Chondrocyte (in vitro differentiated cells): ENCODE data around the gene RIGI. TPM values are rescaled to one million over a fixed set of nuclear protein-coding genes. Genes with fewer than 3 reads are reported as not detected.

Experiments
- DNase-seq: peaks from one replicate; pipeline ENCODE4 v3.0.0; 2021; ENCODE audit warnings: mixed read lengths, low spot score
- H3K27ac Mint-ChIP-seq: one replicate; pipeline ENCODE4 v1.8.0; 2021; ENCODE audit warnings: mild to moderate bottlenecking, moderate library complexity, mixed read lengths; ENCODE audit not compliant: unreplicated experiment
- H3K27me3 Mint-ChIP-seq: 2 replicates; pipeline ENCODE4 v1.8.0; 2021; ENCODE audit warnings: low read depth, mixed read lengths
- H3K36me3 Mint-ChIP-seq: 2 replicates; pipeline ENCODE4 v1.8.0; 2021; ENCODE audit warnings: low read depth, mixed read lengths
- H3K4me1 Mint-ChIP-seq: 2 replicates; pipeline ENCODE4 v1.8.0; 2021; ENCODE audit warnings: low read depth, mild to moderate bottlenecking, mixed read lengths
- H3K4me3 Mint-ChIP-seq: one replicate; pipeline ENCODE4 v1.8.0; 2021; ENCODE audit warnings: mild to moderate bottlenecking, moderate library complexity, mixed read lengths; ENCODE audit not compliant: unreplicated experiment
- H3K9me3 Mint-ChIP-seq: 2 replicates; pipeline ENCODE4 v1.8.0; 2021; ENCODE audit warnings: low read depth, mixed read lengths
- total RNA-seq: library from RNA; stranded (reverse); gene quantifications from 3 replicates; pipeline ENCODE4 v1.2.1, GENCODE V29; 2021
- TF ChIP-seq, protein P1 (sequence below): fragments of 200-600 bp; sonication (generic); IDR thresholded peaks from 2 replicates; pipeline ENCODE4 v1.5.0; 2021; ENCODE audit warnings: antibody characterized with exemption, mild to moderate bottlenecking, moderate library complexity

Gene RIGI
- total RNA-seq, 1 donor from 2014 or later, result 3.8 TPM

DNA sequence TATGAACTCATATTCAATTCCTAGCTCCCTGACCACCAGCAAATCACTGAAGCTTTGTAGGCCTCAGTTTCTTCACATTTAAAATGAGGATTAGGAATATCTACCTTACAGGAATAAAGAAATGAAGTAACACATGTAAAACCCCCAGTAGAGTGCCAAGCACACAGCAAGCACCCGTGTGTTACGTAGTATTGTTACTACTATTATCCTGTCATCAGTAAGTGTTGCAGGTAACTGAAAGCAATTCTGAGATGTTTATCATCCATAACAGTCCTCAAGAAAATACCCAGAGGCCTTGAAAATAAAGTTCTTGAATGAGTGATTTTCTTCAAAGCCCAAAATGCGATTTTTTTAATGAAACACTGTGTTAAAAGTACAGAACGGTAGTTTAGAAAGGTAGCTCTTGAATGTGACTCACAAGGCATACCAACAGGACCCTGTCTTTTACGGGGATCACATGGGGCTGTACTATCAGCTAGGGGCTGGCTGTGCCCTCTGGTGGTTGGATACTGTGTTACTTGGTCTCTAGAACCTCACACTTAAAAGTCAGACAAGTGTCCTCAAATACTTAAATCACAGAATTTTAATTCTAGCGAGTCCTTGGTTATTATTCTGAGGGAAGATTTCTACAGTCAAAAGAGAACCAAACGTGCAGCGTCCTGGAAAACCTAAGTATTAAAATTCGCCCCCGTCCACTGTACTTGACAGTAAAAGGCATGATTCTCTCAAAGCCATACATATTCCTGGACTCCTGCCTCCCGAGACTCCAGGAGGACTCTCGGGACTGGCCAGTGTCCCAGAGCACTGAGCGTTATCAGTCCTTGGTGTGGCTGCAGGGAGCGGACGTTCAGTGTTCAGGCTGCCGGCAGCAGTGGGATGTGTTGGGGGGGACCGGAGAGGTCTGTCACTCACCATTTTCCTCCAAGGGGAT, 46.2 kb upstream of the RIGI start:
- DNase-seq, result no peak
- no peaks in the 10 kb centered on the region for H3K9me3 Mint-ChIP-seq
- H3K4me3 Mint-ChIP-seq, result peak overlapping the region; percentile 97

GRCh38 chr9:32570262-32570661, 44.3 kb upstream of the RIGI start:
- Mint-ChIP-seq H3K36me3 (peaks cover 11% of the 10 kb centered on the region), H3K9me3 (no peaks in the 10 kb centered on the region), H3K27me3 (no peaks in the 10 kb centered on the region), H3K4me1 (peaks cover 19% of the 10 kb centered on the region), H3K4me3 (no peak overlapping the region), H3K27ac (no peak overlapping the region)
- no peak for DNase-seq
- TF ChIP-seq, protein P1, sequence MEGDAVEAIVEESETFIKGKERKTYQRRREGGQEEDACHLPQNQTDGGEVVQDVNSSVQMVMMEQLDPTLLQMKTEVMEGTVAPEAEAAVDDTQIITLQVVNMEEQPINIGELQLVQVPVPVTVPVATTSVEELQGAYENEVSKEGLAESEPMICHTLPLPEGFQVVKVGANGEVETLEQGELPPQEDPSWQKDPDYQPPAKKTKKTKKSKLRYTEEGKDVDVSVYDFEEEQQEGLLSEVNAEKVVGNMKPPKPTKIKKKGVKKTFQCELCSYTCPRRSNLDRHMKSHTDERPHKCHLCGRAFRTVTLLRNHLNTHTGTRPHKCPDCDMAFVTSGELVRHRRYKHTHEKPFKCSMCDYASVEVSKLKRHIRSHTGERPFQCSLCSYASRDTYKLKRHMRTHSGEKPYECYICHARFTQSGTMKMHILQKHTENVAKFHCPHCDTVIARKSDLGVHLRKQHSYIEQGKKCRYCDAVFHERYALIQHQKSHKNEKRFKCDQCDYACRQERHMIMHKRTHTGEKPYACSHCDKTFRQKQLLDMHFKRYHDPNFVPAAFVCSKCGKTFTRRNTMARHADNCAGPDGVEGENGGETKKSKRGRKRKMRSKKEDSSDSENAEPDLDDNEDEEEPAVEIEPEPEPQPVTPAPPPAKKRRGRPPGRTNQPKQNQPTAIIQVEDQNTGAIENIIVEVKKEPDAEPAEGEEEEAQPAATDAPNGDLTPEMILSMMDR, result no peak

More for the DNA sequence above, 46.2 kb upstream of the RIGI start:
- H3K27me3 Mint-ChIP-seq, result peaks cover 5% of the 10 kb centered on the region
- TF ChIP-seq, protein P1, result peak; percentile 90
- H3K27ac Mint-ChIP-seq, result peak overlapping the region; percentile 99
- peaks cover 19% of the 10 kb centered on the region for H3K4me1 Mint-ChIP-seq
- H3K36me3 Mint-ChIP-seq, result peaks cover 3% of the 10 kb centered on the region

- TF ChIP-seq, protein P1, result no peak
- Mint-ChIP-seq H3K4me3 (no peak overlapping the region), H3K4me1 (peaks cover 9% of the 10 kb centered on the region), H3K27me3 (no peaks in the 10 kb centered on the region), H3K9me3 (no peaks in the 10 kb centered on the region), H3K36me3 (peaks cover 11% of the 10 kb centered on the region), H3K27ac (no peak overlapping the region)
- no peak for DNase-seq
Observed at GRCh38 chr9:32566770-32567169, 40.8 kb upstream of the RIGI start.

- no peak overlapping the region for H3K27ac Mint-ChIP-seq
- no peaks in the 10 kb centered on the region for H3K27me3 Mint-ChIP-seq
- TF ChIP-seq, protein P1, result no peak
- no peaks in the 10 kb centered on the region for H3K9me3 Mint-ChIP-seq
- DNase-seq, result no peak
- H3K36me3 Mint-ChIP-seq, result peaks cover 11% of the 10 kb centered on the region
- H3K4me1 Mint-ChIP-seq, result peaks cover 8% of the 10 kb centered on the region
- no peak overlapping the region for H3K4me3 Mint-ChIP-seq
Observed at GRCh38 chr9:32565967-32566366, 40.0 kb upstream of the RIGI start.

GRCh38 chr9:32558408-32558934, 32.5 kb upstream of the RIGI start:
- Mint-ChIP-seq H3K4me1 (peaks cover 22% of the 10 kb centered on the region), H3K4me3 (no peak overlapping the region), H3K27me3 (no peaks in the 10 kb centered on the region), H3K9me3 (no peaks in the 10 kb centered on the region), H3K27ac (no peak overlapping the region), H3K36me3 (no peaks in the 10 kb centered on the region)
- TF ChIP-seq, protein P1, result no peak
- no peak for DNase-seq
